Psoas muscle (tissue), 8 donors: ENCODE measurements around the gene IL11RA. TPM values are rescaled to one million over a fixed set of nuclear protein-coding genes. Genes with fewer than 3 reads are reported as not detected.

ENCODE experiments used
- ATAC-seq, 4 donors: fragments of 200-7000 bp; cut with Tn5 transposase; one replicate each; pipeline ENCODE4 v1.9.1; 2020; ENCODE audit warnings: moderate library complexity in 3 of 4, mild to moderate bottlenecking in 2 of 4
- DNase-seq, 2 donors: peaks; one replicate each; pipeline ENCODE4 v3.0.0-alpha.2; 2020
- H3K27ac ChIP-seq: fragments of 200-600 bp; one replicate; pipeline ENCODE4 v1.8.0; 2022
- H3K27me3 ChIP-seq, 3 donors: fragments of 200-600 bp in 1 of 3; one replicate each; pipeline versions ENCODE4 v1.6.1 to v1.8.0; 2013 to 2022; ENCODE audit warnings: low read length in 2 of 3, mild to moderate bottlenecking in 2 of 3, moderate library complexity in 1 of 3; ENCODE audit not compliant: insufficient read depth in 3 of 3
- H3K36me3 ChIP-seq, 2 donors: fragments of 200-600 bp in 1 of 2; one replicate each; pipeline versions ENCODE4 v1.6.1 to v1.8.0; 2013 to 2022; ENCODE audit warnings: low read depth in 1 of 2, mild to moderate bottlenecking in 1 of 2, moderate library complexity in 1 of 2; ENCODE audit not compliant: insufficient read depth in 1 of 2
- H3K4me1 ChIP-seq: fragments of 200-600 bp; one replicate; pipeline ENCODE4 v1.8.0; 2022
- H3K4me3 ChIP-seq: fragments of 200-600 bp; one replicate; pipeline ENCODE4 v1.8.0; 2022; ENCODE audit warnings: mild to moderate bottlenecking
- H3K9me3 ChIP-seq: fragments of 200-600 bp; one replicate; pipeline ENCODE4 v1.8.0; 2022
- WGBS, 3 donors: extraction: QIAGEN DNeasy Blood & Tissue Kit; methylation state at CpG; one replicate each; pipeline versions ENCODE4 v1.1.6 to v1.1.7; 2013; 5-methylcytosine and 5-hydroxymethylcytosine counted together
- intact Hi-C, 2 donors: fragments of 100-400 bp; cut with DNase I; formaldehyde crosslinking; loops; one replicate each; pipeline versions ENCODE4 v1.11.0 to v1.14.2; 2022
- polyA plus RNA-seq, 3 donors: library from polyadenylated mRNA; stranded (reverse); fragments of 200-250 nt; gene quantifications; one replicate each; pipeline ENCODE4 v1.2.3, GENCODE V29; 2013
- total RNA-seq, 4 donors: library from RNA; stranded (reverse); fragmentation: NEBNext Ultra II Directional in 2 of 4; extraction: Animal tissue kit (Norgen Biotek cat#: 25700) in 2 of 4; gene quantifications; one replicate each; pipeline versions ENCODE4 v1.2.1 to v1.2.4, GENCODE V29; 2021 to 2023
- TF ChIP-seq, protein P1 (sequence below): fragments of 200-600 bp; IDR thresholded peaks from one replicate; pipeline ENCODE4 v1.8.0; 2022; ENCODE audit warnings: antibody characterized with exemption
- donor health status: healthy with polysubstance abuse.
- donor health status: DM: no; HTN: no; CAD: no; lungs with moderate emphysema.
- donor health status: Bipolar disorder and iron deficiency.
- donor health status: healthy.
- donor health status: DM: yes; HTN: yes; CAD: no.
- donor health status: DM: no; HTN: no; CAD: no.
- donor health status: DM: no; HTN: no; CAD: no.
- donor health status: DM: yes; HTN: yes; CAD: no.

IL11RA gene
- total and polyA plus RNA-seq, 7 donors, result 7.7 to 20.1 (median 12.3) TPM

DNA sequence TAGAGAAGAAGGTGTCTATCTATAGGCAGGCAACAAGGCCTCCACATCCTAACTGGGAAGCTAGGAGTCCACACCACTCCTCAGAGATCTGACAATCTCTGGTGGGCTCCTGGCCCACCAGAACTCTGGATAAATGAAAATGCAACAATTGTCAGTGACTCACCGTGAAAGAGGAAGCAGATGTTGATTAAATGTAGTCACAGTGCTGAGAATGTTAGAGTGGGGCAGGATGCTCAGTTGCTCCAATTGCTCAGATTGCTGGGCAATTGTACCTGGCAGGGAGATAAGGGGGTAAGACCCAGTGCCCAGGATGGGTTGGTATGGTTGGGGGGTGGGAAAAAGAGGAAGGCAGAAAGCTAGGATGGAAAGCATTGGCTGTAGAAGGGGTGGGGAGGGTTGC lies 34.7 kb downstream of the IL11RA start:
- H3K4me1 ChIP-seq, result no peaks in the 10 kb centered on the region
- DNase-seq (no peak), ATAC-seq (no peak)
- no peaks in the 10 kb centered on the region for H3K27me3 ChIP-seq
- H3K9me3 ChIP-seq, result no peaks in the 10 kb centered on the region
- no peaks in the 10 kb centered on the region for H3K36me3 ChIP-seq
- 39 to 74% (median 47%) methylated on average over 1 of the region's 1 CpG for WGBS, 3 donors
- no peak overlapping the region for H3K4me3 ChIP-seq
- TF ChIP-seq, protein P1, sequence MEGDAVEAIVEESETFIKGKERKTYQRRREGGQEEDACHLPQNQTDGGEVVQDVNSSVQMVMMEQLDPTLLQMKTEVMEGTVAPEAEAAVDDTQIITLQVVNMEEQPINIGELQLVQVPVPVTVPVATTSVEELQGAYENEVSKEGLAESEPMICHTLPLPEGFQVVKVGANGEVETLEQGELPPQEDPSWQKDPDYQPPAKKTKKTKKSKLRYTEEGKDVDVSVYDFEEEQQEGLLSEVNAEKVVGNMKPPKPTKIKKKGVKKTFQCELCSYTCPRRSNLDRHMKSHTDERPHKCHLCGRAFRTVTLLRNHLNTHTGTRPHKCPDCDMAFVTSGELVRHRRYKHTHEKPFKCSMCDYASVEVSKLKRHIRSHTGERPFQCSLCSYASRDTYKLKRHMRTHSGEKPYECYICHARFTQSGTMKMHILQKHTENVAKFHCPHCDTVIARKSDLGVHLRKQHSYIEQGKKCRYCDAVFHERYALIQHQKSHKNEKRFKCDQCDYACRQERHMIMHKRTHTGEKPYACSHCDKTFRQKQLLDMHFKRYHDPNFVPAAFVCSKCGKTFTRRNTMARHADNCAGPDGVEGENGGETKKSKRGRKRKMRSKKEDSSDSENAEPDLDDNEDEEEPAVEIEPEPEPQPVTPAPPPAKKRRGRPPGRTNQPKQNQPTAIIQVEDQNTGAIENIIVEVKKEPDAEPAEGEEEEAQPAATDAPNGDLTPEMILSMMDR, result no peak
- intact Hi-C loops, result no loop called here
- H3K27ac ChIP-seq, result no peak overlapping the region

DNA sequence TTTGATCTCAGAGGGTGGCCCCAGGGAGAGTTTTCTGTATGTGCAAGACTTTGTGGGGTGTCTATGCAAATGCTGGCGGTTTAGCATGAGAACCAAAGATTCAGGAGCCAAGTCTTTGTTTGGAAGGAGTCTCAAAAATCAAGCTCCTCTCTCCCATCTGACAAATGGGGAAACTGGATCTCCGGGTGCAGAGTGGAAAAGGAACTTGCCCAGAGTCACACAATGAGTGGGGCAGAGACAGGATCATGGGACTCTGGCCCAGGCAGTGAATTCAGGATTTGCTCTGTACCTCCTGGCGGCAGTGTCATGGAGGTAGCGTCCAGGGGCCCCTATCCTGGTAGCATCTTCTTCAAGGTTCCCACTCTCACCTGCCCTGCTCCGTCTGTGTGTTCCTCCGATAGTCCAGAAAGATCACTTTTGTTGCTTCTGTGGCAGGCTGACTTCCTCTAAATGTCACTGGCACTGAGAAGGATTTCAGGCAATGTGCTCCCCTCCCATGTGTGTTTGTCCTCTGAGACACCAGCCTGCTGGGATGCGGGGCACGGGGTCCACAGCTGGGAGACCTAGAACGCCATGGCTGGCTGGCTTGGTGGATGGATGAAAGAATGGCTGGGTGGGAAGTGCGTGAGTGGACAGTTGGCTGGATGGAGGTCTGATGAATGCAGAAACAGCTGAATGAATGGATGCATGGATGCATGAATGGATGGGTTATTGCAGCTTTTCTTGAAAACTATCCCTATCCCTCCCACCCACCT lies 35.5 kb downstream of the IL11RA start:
- Histone ChIP-seq H3K4me3 (no peak overlapping the region), H3K27ac (no peak overlapping the region), H3K9me3 (no peaks in the 10 kb centered on the region), H3K36me3 (no peaks in the 10 kb centered on the region), H3K4me1 (no peaks in the 10 kb centered on the region), H3K27me3 (no peaks in the 10 kb centered on the region)
- 89 to 93% (median 89%) methylated on average over 10 of the region's 10 CpGs for WGBS, 3 donors
- TF ChIP-seq, protein P1, result no peak
- DNase-seq (no peak), ATAC-seq (no peak)
- intact Hi-C loops, result no loop called here

DNA sequence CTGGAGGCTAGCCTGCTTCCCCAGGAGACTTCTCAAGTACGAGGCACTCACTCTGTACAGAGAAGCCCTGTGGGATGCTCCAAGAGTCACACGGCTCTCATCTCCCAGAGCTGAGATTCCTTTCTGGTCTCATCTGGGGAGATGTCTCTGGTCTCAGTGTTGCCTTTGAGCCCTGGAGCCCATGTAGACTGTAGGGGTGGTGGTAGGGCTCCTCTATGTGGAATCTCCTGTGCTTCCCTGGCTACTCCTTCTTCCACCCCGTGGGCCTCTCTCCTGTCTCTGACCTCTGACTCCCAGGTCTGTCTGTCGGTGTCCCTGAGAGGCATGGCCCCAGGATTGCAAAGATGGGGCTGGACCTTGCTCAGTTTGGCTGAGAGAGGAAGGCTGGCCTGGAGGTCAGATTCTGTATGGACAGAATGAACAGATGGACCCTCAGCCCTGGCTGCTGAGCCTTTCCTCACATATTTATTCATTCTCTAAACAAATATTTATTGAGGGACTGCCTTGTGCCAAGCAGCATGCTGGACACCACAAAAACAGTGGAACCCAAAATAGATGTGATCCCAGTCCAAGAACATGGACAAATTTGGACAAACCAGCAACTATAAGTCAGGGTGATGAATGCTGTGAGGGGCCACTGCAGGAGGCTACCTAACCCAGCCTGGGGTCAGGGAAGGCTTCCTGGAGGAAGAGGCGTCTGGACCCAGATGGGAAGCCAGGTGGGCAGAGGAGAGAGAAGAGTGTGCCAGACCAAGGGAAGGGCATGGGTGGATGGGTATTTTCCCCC lies 36.5 kb downstream of the IL11RA start:
- Histone ChIP-seq H3K27me3 (no peaks in the 10 kb centered on the region), H3K27ac (no peak overlapping the region), H3K9me3 (no peaks in the 10 kb centered on the region), H3K36me3 (no peaks in the 10 kb centered on the region), H3K4me3 (no peak overlapping the region), H3K4me1 (no peaks in the 10 kb centered on the region)
- TF ChIP-seq, protein P1, result no peak
- ATAC-seq (no peak), DNase-seq (no peak)
- intact Hi-C loops, result no loop called here
- WGBS, 3 donors, result 61 to 74% (median 67%) methylated on average over 5 of the region's 5 CpGs

DNA sequence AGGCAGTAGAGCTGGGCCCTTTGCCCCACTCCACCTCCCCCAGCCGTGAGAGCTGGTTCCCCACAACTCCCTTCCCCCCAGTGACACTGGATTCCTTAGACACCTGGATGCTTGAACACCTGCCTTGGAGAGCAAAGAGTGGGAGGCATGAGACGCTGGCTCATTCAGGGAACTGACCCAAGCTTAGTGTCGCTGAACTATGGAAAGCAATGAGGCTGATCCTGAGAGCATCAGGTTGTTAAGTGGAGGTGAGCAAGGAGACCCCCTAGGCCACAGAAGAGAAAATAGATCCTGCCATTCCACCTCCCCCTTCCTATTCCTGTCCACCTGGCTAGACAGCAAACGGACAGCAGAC lies 37.1 kb downstream of the IL11RA start:
- H3K27me3 ChIP-seq, result no peaks in the 10 kb centered on the region
- DNase-seq (no peak), ATAC-seq (no peak)
- WGBS, 3 donors, result 77 to 80% (median 79%) methylated on average over 4 of the region's 4 CpGs
- H3K27ac ChIP-seq, result no peak overlapping the region
- H3K4me1 ChIP-seq, result no peaks in the 10 kb centered on the region
- intact Hi-C loops, result no loop called here
- H3K36me3 ChIP-seq, result no peaks in the 10 kb centered on the region
- TF ChIP-seq, protein P1, result no peak
- no peaks in the 10 kb centered on the region for H3K9me3 ChIP-seq
- no peak overlapping the region for H3K4me3 ChIP-seq
